Activated T-helper 9 cell treated with anti-CD3 and anti-CD28 coated beads, Interleukin-2, amount 50 U/mL, for 16 hours (primary cell): Measurements from ENCODE around the gene AVPR2.

Source experiments
- DNase-seq: peaks from one replicate; pipeline ENCODE4 v3.0.0-alpha.2; 2020; ENCODE audit warnings: low read depth

The AVPR2 gene

DNA sequence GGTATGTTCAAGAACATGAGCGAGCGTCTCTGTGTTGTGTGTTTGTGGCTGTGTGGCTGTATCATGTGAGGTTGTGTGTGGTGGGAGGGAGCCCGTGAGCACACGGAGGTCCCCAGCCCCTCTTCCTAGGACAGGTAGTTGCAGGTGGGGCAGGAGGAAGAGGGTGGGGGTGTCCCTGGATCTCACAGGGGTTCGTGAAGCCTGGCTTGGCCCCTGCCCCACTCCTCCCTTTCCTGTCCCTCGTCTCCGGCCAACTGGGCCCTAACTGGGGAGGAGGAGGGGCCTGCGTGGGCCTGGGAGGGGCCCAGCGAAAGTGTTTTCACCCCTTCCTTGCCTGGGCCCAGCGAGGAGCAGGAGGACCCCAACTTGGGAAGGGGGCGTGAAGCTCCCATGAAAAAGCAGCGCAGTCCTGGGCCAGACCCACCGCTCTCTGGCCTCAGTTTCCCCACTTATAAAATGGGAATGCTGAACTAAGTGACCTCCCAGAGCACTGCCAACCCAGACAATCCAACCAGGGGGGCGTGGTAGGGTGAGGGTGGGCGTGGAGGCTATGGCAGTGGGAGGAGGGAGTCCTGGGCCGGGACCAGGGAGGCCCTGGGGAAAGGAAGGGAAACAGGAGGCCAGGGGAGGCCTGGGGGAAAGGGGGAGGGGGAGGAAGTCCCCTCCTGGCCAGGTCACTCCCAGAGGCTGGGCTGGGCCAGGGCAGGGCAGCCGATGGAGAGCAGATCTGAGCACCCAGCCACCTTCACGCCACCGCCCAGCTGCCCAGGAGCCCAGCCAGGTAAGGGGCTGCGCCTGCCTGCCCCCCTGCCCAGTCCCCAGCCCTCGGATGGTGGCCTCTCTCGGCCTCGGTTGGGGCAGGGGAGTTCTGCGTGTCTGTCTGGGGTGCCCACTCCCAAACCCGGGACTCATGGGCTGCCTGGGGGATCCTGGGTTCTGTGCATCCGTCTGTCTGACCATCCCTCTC lies at the start of gene AVPR2:
Gene AVPR2 (plus strand): TSS at position 683 of the 967 bp plus-strand sequence. CDS start 473 bp downstream, outside the sequence.
- DNase-seq: no peak

DNA sequence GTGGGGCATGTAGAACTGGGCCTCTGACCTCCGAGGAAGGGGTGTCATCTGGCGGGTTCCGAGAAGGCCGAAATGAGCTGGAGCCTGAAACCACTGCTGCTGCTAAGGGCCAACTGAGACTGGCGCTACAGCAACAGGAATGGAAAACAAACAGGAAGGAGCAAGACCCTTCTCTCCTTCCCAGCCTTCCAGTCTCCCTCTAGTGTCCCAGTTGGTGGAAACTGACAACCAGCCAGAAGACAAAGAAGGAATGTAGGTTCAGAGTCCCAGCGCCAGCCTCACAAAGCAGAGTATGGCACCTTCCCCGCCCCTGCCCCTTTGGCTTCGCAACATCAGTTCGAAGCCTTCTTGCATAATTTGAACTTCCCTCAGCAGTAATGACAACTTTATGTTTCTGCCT lies 49.8 kb upstream of the AVPR2 start:
- no peak for DNase-seq

- DNase-seq: no peak
Measured at GRCh38 chrX:153857348-153857903, 47.0 kb upstream of the AVPR2 start.

DNA sequence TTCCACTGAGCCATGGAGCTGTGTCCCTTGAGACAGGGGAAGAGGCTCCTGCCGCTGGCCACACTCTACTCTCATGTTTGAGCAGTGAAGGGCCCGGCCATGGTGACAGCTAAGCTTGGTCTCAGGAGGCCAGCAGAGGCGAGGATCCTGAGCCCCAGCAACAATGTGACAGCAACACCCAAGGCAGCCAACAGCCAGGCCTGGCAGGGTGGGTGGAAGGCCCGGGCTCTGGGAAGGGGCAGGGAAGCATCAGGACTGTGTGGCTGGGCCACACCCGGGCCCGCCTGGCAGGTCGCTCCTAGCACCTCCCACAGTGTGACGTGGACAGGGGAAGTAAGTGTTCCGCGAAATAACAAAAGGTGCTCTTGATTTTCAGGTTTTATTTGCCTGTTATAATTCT lies 43.3 kb upstream of the AVPR2 start:
- no peak for DNase-seq

GRCh38 chrX:153861733-153862310 lies 42.7 kb upstream of the AVPR2 start:
- DNase-seq: no peak

DNA sequence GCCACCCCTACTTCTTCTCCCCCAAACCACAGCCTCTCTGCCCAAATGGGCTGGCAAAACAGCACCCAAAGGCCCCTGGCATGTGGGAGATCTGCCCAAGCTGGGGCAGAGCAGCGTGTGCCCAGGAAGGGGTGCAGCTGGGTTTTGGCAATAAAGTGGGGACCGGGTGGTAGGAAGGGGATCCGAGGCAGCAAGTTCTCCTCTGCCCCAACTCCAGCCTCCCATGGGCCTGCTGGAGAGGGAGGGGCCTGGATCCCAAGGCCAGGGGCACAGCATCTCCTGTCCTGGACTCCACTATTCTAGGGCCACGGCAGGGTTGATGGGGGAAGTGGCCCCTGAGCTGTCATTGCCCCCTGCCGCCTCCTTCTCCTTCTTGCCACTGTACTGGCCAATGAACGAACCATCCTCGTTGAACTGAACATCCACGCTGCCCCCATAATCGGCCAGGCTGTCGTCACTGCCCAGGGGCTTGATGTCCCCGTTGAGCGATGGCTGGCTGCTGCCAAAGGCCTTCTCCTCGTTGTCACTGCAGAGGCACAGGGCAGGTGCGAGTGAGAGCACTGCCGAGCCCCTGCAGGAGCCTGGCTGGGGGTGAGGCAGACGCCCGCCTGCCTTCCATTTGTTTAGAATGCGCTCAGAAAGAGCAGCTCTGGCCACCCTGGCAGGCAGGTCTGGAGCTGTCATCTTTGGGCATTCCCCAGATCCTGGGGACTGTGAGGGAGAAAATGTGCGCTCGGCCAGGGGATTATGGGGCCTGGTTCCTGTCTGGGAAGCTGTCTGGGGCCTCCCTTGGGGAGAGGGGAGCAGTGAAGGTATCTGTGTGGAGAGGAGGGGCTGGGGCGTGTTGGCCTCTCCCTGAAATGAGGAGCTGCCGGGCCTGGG lies 41.9 kb upstream of the AVPR2 start:
- DNase-seq: no peak

DNA sequence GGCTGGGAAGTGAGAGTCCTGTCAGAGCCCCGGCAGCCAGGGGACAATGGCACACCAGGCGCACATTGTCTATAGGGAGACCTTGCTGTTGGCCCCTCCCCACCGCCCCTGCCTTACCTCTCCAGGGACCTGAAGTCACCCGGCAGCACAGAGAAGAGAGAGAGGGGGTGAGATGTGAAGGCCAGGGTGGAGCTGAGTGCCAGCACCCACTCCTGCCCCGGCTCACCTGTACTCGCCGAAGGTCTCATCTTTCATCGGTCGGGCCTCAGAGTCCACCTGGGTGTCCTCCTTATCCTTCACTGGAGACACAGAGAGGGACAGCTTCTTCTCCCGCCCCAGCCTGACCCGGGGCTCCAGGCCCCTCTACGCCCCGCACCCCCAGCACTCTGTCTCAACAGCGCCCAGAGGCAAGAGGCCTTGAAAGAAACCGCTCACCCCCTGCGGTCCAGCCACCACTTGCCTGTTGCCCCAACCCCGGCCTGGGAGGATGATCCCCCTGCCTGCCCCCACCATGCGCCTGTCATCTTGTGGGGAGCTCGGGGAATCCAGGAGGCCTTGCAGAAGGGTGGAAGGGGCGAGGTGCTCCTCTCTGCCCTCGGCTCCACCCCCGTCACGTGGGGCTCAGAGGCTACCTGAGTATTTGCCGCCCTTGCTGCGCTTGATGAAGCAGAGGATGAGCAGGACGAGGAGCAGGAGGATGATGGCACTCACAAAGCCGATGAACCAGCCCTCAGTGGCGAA lies 41.1 kb upstream of the AVPR2 start:
- DNase-seq: no peak

GRCh38 chrX:153864101-153864500 lies 40.4 kb upstream of the AVPR2 start:
- DNase-seq: no peak

DNA sequence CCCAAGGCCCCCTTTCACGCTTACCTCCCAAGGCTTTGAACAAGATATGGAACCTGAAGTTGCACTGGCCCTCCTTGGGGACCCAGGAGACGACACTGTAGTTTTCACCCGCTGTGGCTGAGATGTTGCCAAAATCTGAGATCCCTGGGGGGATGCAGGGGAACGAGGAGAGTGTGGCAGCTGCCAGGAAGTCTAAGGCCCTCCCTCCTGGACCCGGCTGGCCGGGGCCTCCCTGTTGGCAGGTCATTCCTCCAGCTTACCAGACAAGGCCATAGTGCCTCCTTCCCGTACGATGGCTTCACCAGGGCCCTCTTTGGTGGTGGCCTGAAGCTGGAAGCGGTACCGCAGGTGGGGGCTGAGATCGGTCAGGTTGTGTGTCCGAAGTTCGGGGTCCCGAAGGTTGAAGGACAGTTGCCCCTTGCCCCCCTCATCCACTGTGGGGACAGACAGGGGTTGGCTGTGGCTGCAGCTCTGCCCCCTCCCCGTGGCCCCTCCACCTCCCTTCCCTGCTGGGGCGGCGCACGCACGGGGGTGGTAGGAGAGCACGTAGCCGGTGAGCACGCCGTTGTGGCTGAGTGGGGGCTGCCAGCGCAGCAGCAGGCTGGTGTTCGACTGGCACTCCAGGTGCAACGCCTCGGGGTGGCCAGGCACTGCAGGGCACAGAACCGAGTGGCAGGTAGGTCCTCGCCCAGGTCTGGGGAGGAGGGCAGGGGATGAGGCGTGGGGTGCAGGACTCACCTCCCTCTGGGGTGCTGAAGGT lies 39.7 kb upstream of the AVPR2 start:
- no peak for DNase-seq

- no peak for DNase-seq
Measured at GRCh38 chrX:153865321-153865580, 39.2 kb upstream of the AVPR2 start.

DNA sequence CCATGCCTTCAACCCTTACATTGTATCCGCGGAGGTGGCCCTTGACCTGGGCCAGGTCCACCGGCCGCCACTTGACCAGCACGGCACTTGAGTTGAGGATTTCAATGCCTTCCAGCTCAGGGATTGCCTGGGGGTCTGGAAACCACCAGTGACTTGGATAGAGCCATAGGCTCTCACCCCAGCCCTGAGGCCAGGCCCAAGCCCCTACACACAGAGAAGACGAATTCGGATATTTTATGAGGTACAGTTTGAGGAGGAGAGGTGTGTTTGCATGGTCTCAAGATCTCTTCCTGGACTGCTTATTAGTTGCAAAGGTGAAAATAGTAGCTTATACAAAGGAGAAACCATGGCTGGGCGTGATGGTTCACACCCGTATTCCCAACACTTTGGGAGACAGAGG lies 38.8 kb upstream of the AVPR2 start:
- DNase-seq: no peak

- no peak for DNase-seq
Measured at GRCh38 chrX:153866302-153867019, 38.0 kb upstream of the AVPR2 start.

GRCh38 chrX:153867139-153867538 lies 37.3 kb upstream of the AVPR2 start:
- DNase-seq: no peak

DNA sequence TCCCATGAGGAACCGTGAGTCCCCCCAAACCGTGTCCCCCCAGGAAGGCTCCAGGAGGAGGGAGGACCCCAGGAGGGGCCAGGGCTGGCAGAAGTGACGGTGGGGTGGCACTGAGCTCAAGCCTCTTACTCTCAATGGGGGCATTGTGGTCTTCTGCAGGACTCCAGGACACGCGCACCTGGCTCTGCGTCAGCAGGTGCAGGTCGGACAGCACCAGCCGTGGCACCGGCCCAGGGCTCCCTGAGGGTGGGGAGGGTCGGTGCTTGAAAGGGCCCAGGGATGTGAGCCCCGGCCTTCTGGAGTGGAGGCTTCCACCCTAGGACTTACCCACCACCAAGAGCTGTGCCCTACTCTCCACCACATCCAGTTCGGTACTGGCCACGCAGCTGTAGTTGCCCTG lies 36.8 kb upstream of the AVPR2 start:
- DNase-seq: no peak

DNA sequence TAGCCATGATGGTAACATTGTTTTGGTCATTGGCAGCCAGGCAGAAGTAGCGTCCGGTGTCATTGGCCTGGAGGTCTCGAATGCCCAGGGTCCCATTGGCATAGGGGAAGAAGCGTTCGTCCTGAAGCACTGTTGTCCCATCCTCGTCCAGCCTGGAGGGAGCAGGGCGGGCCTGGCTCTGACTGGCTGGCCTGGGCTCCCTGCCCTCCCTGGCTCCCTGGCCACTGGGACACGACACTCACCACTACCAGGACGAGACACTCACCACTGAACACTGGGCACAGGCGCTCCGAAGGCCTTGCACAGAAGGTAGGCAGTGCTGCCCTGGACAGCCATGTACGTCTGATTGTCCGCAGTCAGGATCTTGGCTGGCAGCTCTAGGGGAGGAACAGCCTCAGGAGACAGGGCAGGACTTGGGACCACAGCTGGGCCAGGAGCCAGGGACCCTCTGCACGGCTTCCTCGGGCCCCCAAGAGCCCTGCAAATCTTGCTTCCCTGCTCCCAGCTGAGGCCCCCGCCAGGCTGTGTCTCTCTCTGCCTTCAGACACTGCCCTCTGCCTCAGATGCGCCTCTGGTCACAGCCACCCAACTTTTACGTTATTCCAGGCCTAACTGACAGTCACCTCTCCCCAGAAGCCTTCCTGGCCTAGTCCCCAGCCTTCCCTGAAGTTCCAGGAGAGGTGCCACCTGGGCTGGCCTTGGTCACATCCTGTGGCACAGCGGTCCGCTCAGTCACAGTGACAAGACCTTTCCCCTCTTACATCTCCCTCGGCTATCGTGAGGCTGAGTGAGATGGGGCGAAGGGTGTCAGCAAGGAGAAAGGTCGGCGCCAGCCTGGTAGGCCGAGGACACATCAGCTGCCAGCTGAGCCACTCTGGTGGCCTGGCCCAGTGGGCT lies 35.6 kb upstream of the AVPR2 start:
- no peak for DNase-seq

DNA sequence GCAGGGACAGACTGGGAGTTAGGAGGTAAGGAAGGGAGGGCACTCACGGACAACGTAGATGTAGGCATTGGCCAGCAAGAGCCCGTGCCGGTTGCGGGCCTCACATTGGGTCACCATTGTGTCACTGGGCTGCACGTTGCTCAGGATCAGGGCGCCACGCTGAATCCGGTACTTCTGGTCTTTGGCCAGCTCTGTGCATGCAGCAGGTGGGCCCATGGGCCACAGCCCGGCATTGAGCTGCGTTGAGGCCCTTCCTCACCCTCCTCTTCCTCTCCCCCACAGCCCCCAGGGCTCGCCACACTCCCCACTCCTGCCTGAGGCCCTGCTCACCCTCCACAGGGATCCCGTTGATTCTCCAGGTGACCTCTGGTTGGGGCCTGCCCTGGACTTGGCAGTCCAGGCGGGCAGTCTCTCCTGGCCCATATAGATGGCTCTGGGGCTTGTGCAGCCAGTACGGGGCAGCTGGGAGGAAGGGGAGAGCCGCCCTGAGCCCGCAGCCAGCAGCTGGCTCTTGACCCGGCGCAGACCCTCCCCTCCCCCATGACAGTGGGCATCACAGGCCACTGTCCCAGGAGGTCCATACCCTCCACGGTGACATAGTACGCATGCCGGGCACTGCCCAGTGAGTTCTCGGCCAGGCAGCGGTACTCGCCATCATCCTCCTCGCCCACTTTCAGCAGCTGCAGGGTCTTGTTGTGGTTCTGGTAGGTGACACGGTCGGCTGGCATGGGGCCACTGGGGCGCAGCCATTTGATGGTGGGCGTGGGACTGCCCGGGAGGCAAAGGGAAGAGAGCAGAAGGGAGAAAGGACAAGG lies 34.8 kb upstream of the AVPR2 start:
- no peak for DNase-seq

GRCh38 chrX:153870288-153870690 lies 34.2 kb upstream of the AVPR2 start:
- DNase-seq: no peak

DNA sequence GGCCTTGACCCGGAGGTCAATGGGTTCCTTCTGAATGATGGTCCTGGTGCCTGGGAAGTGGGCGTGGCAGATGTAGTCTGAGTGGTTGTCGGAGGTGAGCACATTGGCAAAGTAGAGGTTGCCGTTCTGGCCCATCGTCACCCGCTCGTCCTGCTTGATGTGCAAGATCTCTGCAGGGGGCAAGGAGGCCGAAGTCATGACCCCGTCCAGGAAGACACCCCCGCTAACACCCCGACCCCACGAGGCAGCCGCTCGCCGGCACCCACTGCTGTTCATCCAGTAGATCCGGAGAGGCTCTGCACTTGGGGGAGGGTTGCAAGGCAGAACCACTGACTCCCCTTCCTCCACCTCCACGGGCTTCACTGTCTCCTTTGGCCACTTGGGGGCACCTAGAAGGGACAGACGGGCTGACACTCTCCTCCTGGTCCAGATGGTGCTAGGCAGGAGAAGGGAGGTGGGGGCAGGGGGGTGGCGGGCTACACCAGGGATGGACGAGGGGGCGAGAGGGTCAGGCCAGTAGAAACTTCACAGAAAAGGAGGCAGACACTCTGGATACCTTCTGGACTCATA lies 33.6 kb upstream of the AVPR2 start:
- no peak for DNase-seq
